GM12873 (cell line): Measurements from ENCODE around the gene ATG4C.

Experiments
- CTCF ChIP-seq: IDR thresholded peaks from 2 replicates; pipeline ENCODE4 v1.5.1; 2012; ENCODE audit warnings: low read depth, mild to moderate bottlenecking, moderate library complexity, low read length, control low read depth; ENCODE audit not compliant: insufficient read depth; ENCODE audit errors: missing control alignments

Gene ATG4C

GRCh38 chr1:62783736-62784508, at the start of gene ATG4C:
Gene ATG4C (plus strand): TSS chr1:62784132. CDS start chr1:62803787, 19,655 bp downstream.
- no peak for TF ChIP-seq CTCF

- no peak for TF ChIP-seq CTCF
Observed at GRCh38 chr1:62735491-62736171, 48.3 kb upstream of the ATG4C start.

- TF ChIP-seq CTCF: no peak
Observed at GRCh38 chr1:62744611-62745577, 39.0 kb upstream of the ATG4C start.

GRCh38 chr1:62746086-62746808, 37.7 kb upstream of the ATG4C start:
- peak; percentile 52 for TF ChIP-seq CTCF

GRCh38 chr1:62746809-62747138, 37.2 kb upstream of the ATG4C start:
- TF ChIP-seq CTCF: no peak

GRCh38 chr1:62753031-62753965, 30.6 kb upstream of the ATG4C start:
- no peak for TF ChIP-seq CTCF
